NOMO-1 (cell line): ENCODE measurements around the gene KRTAP6-3.

ENCODE experiments used
- DNase-seq, 2 experiments: peaks; one replicate each; lab custom pipeline; 2025; ENCODE audit not compliant: unreplicated experiment in 2 of 2; lab: John Stamatoyannopoulos, UW

Gene KRTAP6-3, protein sequence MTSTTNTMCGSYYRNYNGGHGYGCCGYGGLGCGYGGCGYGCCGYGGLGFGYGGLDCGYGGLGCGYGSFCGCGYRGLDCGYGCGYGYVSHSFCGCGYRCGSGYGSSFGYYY

DNA sequence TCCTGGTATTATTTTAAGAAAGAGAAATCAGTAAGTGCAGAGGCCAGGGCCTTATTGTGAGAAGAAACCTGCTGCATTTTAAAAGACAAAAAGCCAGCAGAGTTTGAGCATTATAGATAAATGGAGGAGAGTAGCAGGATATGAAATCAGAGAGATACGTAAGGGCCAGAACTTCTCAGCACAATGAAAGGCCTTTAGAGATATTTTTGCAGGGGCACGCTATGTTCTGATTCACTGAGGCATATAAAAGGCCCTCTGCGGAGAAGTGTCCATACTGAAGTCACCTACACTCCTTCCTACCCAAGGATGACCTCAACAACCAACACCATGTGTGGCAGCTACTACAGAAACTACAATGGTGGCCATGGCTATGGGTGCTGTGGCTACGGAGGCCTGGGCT, at the start of gene KRTAP6-3:
Gene KRTAP6-3 (plus strand): TSS at position 301 of the 400 bp plus-strand sequence. CDS start 6 bp downstream, at position 307.
- no peak for DNase-seq

DNA sequence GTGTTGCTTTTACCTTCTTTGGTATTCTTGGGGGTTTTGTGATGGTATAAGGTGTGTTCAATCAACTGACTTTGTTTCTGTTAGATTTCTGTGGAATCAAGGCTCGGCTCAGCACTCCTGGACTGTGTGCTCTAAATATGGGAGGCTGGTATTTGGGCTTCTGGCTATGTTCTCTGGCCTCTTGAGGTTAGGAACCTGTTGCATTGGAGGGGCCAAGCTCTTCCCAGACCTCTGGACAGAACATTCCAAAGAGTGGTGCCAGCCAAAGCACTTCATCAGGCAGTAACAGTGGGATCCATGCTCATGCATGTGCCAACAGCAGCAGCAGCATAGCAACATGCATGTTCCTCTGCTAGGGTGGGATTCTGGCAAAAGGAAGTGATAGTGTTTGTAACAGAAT, 39.5 kb upstream of the KRTAP6-3 start:
- no peak for DNase-seq

DNA sequence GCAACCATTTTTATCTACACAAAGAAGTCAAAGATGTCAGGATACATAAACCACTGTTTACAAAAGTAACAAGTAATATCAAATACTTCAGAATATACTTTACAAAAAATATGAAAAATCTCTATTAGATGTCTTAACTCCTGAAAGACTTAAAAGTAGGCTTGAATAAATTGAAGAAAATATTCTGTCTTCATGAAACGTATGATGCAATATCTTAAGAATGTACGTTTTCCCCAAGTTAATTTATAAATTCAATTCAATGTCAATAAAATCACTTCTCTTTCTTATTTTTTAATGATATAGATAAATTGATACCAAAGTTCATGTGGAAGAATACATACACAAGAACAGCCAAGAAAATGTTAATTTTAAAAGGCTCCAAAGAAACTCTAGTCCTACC, 37.1 kb upstream of the KRTAP6-3 start:
- no peak for DNase-seq

DNA sequence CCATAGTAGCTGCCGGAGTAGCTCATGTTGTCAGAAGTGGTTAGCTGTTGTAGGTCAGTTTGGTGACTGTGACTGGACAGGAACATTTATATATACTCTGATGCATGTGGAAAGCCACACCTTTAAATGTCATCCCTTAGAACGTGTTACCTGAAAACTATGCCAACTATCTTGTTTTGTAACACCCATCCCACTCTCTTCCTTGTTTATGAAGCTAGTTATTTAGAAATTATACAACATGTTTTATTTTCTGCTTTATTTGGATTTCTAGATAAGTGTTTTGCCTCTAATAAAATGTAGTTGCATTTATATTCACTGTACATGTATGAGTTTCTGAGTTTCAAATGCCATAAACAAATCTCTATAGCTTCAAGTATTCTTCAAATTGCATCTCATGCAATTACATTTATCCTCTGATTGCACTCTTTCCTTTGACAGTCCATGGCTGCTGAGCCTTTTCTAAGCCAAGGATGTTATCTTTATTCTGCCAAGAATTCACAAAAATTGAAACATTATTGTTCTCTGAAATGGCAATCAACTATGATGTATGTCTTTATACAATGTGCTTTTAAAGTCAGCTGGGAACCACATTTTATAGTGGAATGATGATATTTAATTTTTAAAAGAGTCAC, 30.9 kb upstream of the KRTAP6-3 start, which contains the start of gene KRTAP19-7:
Gene KRTAP19-7 (minus strand): TSS at position 51 of the 632 bp plus-strand sequence. CDS start 25 bp downstream, at position 26.
- no peak for DNase-seq

DNA sequence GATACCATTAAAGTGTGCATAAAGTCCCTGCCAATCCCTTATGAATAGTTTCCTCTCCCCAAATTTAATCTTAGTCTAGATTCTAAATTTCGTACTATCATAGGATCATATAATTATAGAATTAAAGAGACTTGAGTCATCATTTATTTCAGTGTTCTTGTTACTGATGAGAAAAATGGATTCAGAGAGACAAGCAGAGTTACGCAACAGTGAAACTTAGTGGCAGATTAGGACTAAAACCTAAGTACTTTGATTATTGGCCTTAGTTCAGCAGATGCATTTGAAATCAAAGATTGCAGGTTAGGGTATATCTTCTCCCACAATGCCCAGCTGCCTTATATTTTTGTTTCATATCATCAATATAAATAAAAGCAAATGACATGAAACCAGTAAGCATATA, 30.3 kb upstream of the KRTAP6-3 start:
- DNase-seq, result no peak

DNA sequence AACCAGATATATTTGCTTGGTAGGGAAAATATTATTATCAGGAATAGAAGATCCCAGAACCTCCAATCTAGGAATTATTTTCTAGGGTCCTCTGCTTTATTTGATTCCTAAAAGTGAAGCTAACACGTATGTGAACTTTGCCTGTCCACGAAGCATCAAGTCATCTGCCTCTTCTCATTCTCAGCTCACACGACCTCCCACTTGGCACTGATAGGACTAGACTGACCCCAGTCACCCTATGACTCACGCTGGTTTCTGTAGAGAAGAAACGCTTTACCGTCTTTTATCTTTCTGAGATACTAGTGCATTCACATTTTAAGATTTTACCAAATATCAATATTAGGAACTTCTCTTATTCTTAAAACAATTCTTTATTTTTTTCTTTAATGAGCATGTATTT, 29.2 kb upstream of the KRTAP6-3 start:
- DNase-seq, result no peak

DNA sequence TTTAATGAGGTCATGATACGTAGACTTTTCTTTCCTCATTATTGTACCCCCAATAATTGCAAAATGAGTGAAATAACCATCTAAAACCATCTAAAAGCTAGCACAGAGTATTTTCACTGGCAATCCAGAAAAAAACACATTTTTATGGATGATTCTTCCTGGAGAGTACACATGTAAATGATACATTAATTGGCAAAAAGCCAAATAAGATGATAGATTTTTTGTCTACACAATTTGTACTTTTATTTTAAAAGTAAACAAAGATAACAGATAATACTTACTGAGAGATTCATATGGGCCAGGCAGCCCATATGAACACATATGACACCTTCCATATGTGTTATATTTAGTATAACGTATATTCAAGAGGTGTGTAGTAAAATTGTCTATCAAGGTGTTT, 28.6 kb upstream of the KRTAP6-3 start:
- DNase-seq, result no peak

DNA sequence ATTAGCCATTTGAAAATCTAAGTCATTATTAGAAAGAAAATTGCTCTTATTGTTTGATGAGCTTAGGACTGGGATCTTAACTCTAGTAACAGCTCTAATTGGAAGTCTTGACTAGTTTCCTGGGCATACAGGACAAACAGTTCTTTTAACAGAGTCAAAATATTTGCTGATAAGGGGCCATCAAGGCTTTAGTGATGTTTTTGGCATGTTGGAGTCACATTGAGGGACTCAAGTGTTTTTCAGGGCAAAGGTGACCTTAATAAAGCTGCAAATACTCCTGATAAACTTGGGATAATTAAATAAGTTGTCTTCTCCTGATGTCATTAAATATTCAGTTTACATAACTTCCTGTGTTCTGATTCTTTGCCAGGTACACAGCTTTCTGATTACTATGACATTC, 24.6 kb upstream of the KRTAP6-3 start:
- DNase-seq, result no peak

DNA sequence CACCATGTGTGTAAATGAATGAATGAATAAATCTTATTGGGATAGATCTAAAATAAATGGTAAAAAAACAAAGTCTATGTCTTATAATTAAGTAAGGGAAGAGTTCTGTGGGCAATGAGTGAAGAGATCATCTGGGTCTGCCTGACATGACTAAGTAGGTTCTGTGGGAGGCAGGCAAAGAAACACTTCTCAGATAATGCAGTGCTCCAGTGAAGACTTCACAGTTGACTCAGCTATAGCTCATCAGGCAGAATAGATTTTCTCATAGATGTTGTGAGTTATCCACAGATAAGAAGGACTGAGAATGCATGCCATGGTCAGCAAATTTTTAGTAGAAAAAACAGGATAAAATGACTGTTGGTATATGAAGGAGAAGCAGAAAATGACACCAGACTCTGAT, 14.5 kb upstream of the KRTAP6-3 start:
- no peak for DNase-seq

DNA sequence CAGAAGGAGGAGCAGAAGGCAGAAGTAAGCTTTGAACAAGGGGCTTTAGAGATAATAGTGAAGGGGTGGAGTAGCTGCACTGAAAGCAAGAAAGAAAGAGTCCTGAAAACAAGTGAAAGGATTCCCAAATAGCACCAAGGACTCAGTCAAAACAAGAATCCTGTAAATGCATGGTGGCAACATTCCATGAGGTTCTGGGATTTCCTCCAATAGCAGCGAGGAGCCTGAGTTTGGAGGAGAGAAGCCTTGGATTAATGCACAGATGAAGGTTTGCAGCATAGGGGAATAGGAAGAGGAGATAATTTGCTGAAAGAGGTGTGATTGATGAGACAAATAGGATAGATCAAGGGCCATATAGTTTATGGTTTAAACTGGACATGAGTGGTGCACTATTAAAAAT, 12.9 kb upstream of the KRTAP6-3 start:
- no peak for DNase-seq

DNA sequence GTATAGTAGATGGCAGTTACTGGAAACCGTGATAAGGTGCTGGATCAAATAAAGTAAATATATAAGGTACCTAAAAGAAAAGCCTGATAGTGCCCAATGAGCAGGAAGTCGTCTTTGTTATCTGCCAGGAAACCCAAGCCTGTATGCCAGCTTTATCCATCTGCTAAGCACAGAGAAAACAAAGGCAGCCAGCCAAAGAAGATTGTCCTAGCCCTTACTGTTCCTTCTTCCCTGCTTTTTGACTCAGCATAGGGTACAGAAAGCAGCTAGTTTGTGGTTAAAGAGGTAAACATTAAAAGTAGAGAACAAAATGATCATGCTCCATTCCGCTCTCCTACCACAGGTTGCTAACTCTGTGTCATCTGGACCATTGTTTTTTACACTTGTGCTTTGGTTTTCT, 12.1 kb upstream of the KRTAP6-3 start:
- DNase-seq, result no peak

DNA sequence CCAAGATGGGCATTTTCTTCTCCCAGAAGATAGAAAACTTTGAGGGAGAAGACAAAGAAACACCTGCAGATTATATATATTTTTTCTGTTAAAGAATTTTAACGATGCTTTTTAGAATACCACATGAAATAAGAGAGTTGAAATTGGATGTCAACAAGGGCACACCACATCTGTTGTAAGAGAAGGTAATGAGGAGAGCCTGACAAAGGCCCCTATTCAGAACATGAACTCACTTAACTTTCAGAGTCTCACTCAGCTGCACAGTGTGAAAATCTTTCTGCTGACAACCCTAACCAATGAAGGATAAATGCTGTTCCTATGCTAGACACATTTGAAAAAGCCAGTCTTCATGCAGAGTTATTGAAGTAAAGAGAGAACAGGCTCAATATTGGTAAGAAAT, 9.4 kb upstream of the KRTAP6-3 start:
- no peak for DNase-seq

DNA sequence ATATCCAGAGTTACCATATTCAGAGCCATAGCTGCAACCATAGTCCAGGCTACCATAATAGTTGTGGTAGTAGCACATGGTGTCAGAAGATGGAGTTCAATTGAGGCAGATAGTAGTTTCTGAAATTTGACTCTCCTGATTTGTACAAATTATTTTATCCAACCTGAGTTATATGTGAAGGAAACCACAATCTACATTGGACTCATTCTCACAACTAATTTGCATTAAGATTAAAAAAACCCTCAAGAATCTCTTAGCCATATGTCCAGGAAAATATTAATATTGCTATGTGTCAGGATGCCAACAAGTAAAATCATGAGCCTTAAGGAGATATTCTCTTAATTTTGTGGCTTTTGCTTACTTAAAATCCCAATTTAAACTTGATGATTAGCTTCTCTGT, 1.9 kb upstream of the KRTAP6-3 start, which contains the start of gene KRTAP22-2:
Gene KRTAP22-2 (minus strand): TSS at position 101 of the 400 bp plus-strand sequence.
- no peak for DNase-seq

DNA sequence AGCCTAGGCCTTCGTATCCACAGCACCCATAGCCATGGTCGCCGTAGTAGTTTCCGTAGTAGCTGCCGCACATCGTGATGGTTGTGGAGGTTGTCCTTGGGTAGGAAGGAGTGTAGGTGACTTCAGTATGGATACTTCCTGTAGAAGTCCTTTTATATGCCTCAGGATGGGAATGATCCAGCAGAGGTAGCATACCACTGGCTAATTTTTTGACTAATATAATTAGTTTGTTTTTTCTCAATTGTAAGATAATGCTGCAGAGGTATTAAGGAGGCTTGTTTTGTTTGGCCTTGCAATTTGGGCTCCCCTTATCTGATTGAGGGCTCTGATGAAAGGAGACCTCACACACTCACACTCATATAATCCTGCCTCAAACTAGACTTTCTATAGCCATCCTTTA, 6.6 kb downstream of the KRTAP6-3 start, which contains the start of gene KRTAP6-2:
Gene KRTAP6-2 (minus strand): TSS at position 101 of the 400 bp plus-strand sequence. CDS start 28 bp downstream, at position 73.
- no peak for DNase-seq

DNA sequence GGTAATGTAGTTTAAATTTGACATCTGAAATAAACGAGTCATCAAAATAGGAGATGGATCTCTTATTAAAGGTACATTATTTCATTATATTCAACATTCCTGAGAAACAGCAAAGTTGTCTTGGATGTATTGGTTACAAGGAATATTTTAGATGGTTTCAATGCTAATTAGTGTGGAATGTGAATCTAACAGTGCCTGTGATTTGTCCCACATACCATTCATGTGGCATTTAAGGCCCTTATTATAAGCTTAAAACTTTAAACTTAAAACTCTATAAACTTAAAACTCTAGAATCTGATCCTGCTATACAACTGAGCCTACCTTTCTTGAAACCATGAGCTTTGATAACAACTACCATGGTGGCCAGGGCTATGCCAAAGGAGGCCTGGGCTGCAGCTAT, 8.5 kb downstream of the KRTAP6-3 start, which contains the start of gene KRTAP22-1:
Gene KRTAP22-1 (plus strand): TSS at position 301 of the 400 bp plus-strand sequence.
- no peak for DNase-seq

DNA sequence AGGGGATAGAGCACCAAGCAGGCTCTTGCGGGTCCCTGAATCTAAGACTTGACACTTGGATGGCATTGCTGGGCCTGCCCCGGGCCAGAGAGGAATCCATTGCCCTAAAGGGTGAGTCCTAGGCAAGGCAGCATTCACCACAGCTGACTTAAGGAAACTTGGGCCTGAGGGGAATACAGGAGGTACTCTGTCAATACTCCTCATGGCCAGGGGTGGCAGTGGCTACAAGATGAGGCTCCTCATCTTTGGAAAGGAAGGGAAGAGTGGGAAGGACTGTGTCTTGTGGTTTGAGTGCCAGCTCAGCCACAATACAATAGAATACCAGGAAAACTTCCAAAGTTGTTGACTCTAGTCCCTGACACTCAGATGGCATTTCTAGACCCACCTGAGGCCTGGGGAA, 13.7 kb downstream of the KRTAP6-3 start:
- DNase-seq, result no peak

DNA sequence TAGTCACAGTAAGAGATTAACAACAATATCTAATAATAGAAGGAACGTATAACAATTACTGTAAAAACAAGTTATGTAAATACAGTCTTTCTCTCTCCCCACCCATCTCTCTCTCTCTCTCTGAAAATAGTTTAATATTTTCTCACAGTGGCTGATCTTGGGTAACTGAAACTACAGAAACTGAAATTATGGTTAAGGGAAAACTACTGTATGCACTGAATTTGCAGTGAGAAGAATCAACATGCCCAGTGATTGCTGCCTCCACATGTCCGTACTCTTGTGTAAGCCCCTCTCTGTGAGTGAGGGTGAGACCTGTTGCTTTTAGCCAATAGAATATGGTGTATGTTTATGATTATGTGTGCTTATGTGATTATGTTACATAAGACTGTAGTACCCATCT, 19.9 kb downstream of the KRTAP6-3 start:
- DNase-seq, result no peak

DNA sequence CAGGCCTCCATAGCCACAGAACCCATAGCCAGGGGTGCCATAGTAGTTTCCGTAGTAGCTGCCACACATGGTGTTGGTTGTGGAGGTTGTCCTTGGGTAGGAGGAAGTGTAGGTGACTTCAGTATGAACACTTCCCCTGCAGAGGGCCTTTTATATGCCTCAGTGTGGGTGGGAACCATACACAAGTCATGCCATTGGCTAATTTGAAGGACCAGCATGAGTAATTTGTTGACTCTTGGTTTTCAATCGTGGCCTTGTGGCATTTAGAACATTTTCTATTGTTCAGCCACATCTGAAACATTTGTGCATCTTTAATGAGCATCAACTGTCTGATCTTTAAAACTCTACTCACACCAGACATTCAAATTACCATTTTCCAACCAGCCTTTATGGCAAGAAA, 21.6 kb downstream of the KRTAP6-3 start, which contains the start of gene KRTAP6-1:
Gene KRTAP6-1 (minus strand): TSS at position 95 of the 400 bp plus-strand sequence. CDS start 26 bp downstream, at position 69.
- DNase-seq, result no peak

DNA sequence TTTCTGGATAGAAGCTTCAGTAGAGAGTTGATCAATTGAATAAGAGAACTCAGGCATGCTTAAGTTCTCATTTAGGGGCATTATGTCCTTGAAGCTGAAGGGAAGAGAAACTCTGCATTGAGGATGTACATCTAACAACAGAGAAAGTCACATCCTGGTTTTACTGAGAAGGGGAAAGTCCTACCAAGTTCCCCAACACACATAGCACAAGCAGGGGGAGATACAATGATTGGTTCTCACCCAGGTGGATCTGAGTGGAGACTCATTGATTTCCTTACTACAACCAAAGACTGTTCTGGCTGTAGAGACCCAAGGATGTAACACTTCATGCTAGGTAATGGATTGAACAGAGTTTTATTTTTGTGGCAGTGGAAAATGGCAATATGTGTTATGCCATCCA, 23.0 kb downstream of the KRTAP6-3 start:
- no peak for DNase-seq

DNA sequence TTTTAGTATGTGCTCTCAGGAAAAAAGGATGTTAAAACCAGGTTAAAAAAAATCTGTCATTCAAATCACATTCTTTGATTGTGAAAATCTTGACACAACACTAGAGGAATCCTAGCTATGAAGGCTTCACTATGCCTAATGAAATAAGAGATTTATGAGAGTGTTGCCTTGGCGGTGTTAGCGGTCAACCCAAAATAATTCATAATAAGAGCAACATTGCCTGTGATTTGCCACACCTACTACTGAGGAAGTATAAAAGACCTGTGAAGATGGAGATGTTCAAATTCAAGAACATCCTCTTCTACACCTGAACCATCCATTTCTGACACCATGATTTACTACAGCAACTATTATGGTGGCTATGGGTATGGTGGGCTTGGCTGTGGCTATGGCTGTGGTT, 23.9 kb downstream of the KRTAP6-3 start, which contains the start of gene KRTAP20-1:
Gene KRTAP20-1 (plus strand): TSS at position 301 of the 400 bp plus-strand sequence. CDS start 30 bp downstream, at position 331.
- no peak for DNase-seq

DNA sequence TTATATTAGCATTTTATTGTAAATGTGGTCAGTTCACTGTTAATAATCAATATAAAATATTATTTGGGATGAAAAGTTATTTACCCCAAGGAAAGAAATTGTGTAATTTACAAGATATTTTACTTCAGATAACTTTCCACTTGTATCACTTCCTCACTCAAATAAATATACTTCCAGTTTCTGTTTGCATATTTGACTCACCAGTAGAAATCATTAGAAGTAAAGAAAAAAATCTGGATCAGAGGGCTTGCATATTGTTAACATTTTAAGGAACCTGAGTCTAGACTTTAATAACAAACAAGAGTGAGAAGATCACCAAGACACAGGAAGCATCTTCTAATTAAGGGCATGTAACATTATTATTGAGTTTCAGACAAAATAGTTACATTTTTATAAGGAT, 27.8 kb downstream of the KRTAP6-3 start:
- no peak for DNase-seq

DNA sequence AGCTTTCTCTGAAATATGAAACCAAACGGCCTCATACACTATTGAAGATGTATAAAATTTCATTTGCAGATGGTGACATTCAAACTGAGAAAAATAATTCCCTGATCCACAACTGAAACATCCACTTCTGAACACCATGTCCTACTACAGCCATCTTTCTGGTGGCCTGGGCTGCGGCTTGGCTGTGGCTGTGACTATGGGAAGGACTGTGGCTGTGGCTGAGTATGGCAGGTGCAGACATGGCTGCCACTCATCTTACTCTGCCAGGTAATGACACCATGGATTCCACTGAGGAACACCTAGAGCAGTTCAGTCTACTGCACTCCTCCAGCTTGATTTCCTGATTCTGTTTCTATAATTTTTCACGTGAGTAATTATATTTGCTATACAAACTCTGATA, 28.3 kb downstream of the KRTAP6-3 start, which contains the start of gene KRTAP20-4:
Gene KRTAP20-4 (plus strand): TSS at position 106 of the 400 bp plus-strand sequence.
- no peak for DNase-seq
